Brain microvascular endothelial cell (primary cell): ENCODE results near the gene CLPTM1L.
"Not testable (repeated sequence)": the region's sequence is repeated elsewhere in the genome, so short reads cannot be mapped to it uniquely, and the experiment has no call there.

Experiments used
- DNase-seq: peaks from one replicate; pipeline ENCODE4 v3.0.0-alpha.2; 2020
- H3K27ac ChIP-seq: fragments of 250-450 bp; sonication (Bioruptor Pico); 2 replicates; pipeline ENCODE4 v1.5.1; 2020; ENCODE audit warnings: mild to moderate bottlenecking, moderate library complexity
- H3K27me3 ChIP-seq: fragments of 250-450 bp; sonication (Bioruptor Pico); replicated peaks from 2 replicates; pipeline ENCODE4 v1.5.1; 2020; ENCODE audit warnings: mild to moderate bottlenecking
- H3K36me3 ChIP-seq: fragments of 250-450 bp; sonication (Bioruptor Pico); replicated peaks from 2 replicates; pipeline ENCODE4 v1.5.1; 2020; ENCODE audit warnings: mild to moderate bottlenecking
- H3K4me3 ChIP-seq: 2 replicates; pipeline ENCODE4 v1.5.1; 2011; ENCODE audit warnings: low read depth, mild to moderate bottlenecking, control low read depth, low read length, moderate library complexity
- in situ Hi-C: cut with HindIII; loops from 2 replicates; pipeline ENCODE4 v1.10.0; 2017; ENCODE audit warnings: low sequenced_read_pairs, low pct_ligation_motif_present
- TF ChIP-seq, protein P1 (sequence below): IDR thresholded peaks from 2 replicates; pipeline ENCODE4 v1.5.1; 2011; ENCODE audit warnings: low read depth, mild to moderate bottlenecking, moderate library complexity, low read length, control low read depth, inconsistent platforms; ENCODE audit errors: missing control alignments

The CLPTM1L gene

DNA sequence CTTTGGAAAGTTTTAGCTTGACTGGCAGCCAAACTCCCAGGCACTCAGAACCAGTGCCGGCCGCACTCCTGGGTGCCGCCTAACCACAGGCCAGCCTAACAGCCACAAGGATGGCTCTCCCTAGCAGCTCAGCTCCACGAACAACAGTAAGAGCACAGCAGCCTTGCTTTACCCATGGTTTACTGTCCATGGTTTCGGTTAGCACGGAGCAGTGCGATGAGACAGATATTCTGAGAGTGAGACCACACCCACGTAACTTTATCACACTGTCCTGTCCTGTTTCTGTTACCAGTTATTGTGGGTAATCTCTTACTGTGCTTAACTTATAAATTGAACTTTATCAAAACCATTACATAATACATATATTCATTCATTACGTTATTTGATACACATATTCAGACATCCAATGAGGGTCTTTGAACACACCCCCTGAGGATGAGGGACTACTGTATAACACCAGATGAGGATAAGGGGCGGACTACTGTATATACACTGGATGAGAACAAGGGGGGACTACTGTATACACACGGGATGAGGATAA, 12.4 kb downstream of the CLPTM1L start:
- in situ Hi-C loops = no loop called here
- no peak overlapping the region for H3K4me3 ChIP-seq
- TF ChIP-seq, protein P1, sequence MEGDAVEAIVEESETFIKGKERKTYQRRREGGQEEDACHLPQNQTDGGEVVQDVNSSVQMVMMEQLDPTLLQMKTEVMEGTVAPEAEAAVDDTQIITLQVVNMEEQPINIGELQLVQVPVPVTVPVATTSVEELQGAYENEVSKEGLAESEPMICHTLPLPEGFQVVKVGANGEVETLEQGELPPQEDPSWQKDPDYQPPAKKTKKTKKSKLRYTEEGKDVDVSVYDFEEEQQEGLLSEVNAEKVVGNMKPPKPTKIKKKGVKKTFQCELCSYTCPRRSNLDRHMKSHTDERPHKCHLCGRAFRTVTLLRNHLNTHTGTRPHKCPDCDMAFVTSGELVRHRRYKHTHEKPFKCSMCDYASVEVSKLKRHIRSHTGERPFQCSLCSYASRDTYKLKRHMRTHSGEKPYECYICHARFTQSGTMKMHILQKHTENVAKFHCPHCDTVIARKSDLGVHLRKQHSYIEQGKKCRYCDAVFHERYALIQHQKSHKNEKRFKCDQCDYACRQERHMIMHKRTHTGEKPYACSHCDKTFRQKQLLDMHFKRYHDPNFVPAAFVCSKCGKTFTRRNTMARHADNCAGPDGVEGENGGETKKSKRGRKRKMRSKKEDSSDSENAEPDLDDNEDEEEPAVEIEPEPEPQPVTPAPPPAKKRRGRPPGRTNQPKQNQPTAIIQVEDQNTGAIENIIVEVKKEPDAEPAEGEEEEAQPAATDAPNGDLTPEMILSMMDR = no peak
- no peak overlapping the region for H3K27ac ChIP-seq
- DNase-seq = no peak
- no peaks in the 10 kb centered on the region for H3K27me3 ChIP-seq
- peaks cover 49% of the 10 kb centered on the region for H3K36me3 ChIP-seq

DNA sequence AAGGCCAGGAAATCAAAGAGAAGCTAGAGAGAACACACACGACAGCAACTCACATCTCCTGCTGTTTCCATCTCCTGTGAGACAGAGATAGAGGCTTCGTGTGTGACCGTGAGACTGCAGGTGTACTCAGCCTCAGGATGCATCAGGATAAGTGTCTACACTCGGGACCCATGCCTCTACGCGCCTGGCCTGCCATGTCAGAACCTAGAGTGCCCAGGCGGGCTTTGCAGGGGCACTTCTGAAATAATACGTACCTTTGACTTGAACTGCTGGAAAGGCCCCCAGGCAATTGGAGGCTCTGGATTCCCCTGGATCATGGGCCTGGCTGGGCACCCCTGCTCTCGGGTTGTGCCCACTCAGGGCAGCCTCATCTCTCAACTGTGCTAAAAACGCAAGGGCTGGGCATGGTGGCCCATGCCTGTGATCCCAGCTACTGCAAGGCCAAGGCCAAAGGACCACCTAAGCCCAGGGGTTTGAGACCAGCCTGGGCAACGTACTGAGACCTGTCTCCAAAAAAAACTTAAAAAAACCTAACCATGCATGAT, 13.0 kb downstream of the CLPTM1L start:
- Histone ChIP-seq H3K4me3 (no peak overlapping the region), H3K27ac (no peak overlapping the region), H3K36me3 (peaks cover 43% of the 10 kb centered on the region), H3K27me3 (no peaks in the 10 kb centered on the region)
- TF ChIP-seq, protein P1 = no peak
- no peak for DNase-seq
- in situ Hi-C loops = no loop called here

DNA sequence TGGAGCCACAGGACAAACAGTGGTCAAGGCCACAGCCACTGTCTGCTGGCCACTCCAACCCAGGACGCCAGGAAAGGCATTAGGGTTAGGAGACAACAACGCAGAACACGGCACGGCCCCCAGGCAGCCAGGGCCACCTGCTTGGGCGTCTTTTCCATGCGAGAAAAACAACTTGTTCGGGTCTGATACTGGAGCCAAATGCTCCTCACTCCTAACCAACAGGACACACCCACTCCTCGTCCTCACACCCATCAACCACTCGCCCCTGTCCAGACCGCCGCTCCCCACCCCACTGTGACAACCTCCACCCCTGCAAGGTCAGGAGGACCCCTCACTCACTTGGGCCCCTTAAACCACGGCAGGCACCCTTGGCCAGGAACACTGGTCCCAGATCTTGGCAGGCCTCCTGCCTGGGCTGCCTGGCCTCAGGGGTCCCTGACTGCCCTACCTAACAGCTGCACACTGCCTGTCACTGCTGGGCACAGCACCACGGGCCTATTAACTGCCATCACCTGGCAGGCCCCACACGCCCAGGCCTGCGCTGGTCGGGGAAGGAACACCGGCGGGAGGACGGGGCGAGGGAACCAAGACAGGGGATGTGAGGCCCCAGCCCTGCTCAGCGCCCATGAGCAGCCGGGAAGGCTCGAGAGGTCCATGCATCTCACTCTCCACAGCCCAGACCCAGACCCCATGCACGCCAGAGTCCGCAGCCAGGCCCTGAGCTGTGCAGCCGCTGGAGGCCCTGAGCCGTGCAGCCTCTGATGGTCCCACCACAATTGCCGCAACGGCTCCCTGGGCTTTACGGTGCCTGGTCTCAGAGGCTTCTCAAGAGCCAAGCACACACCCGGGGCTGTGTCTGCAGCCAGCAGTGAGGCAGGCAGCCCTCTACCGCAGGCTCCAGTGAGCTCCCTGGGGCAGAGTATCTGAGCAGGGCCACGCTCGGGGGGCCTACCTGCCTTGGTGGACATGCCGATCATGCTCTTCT, 13.8 kb downstream of the CLPTM1L start:
- in situ Hi-C loops = no loop called here

DNA sequence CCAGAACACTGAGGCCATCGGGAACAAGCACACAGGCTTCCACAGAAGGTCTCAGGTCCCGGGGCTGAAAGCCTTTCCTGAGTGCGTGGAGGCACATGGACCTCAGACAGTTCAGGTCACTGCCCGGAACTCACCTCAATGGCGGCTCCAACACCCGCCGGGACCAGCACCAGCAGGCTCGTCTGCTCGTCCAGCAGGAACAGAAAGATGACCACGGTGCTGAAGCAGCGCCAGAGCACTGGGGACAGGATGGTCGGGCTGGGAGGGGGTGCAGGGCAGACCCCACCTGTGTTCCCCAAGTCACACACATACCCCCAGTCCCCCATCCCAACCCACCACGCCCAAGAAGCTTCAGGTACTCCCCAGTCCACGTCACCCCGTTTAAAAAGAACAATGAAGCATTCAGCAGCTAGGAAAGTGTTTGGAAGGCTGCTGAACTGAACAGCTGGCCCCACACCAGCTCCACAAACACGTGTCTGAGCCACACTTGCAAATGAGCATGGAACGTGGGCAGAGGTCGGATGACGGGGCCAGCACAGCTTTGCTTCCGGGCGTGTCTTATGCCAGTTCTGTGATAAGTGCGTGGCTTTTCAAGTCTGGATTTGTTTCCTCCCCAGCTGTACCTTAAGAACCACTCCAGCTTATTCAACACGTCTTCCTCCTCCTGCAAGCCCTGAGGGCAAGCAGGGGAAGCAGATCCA, 14.6 kb downstream of the CLPTM1L start:
- TF ChIP-seq, protein P1 = no peak
- Histone ChIP-seq H3K4me3 (no peak overlapping the region), H3K27me3 (no peaks in the 10 kb centered on the region), H3K27ac (no peak overlapping the region), H3K36me3 (peaks cover 32% of the 10 kb centered on the region)
- in situ Hi-C loops = no loop called here
- no peak for DNase-seq

More for the DNA sequence above, 13.8 kb downstream of the CLPTM1L start:
- Histone ChIP-seq H3K4me3 (no peak overlapping the region), H3K27me3 (no peaks in the 10 kb centered on the region), H3K27ac (no peak overlapping the region), H3K36me3 (peaks cover 37% of the 10 kb centered on the region)
- TF ChIP-seq, protein P1 = no peak
- no peak for DNase-seq

DNA sequence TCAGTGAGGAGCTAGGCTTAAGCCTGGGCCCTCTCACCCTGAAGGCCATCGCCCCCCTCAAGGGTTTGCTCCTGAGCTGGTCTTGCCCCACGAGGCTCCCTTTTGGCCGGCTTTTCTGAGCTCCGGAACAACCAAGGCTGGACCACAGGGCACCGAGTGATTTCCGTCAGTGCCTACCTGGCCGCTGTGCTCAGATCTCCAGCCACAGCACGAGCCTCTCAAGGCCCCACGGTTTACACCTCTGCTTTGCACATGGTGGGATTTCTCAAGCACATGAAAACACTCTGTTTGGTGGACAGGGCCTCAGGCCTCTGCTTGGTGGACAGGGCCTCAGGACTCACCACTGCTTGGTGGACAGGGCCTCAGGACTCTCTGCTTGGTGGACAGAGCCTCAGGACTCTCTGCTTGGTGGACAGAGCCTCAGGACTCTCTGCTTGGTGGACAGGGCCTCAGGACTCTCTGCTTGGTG, 15.8 kb downstream of the CLPTM1L start:
- Histone ChIP-seq H3K4me3 (no peak overlapping the region), H3K27ac (no peak overlapping the region), H3K27me3 (no peaks in the 10 kb centered on the region), H3K36me3 (peaks cover 36% of the 10 kb centered on the region)
- DNase-seq = no peak
- in situ Hi-C loops = no loop called here
- TF ChIP-seq, protein P1 = no peak

DNA sequence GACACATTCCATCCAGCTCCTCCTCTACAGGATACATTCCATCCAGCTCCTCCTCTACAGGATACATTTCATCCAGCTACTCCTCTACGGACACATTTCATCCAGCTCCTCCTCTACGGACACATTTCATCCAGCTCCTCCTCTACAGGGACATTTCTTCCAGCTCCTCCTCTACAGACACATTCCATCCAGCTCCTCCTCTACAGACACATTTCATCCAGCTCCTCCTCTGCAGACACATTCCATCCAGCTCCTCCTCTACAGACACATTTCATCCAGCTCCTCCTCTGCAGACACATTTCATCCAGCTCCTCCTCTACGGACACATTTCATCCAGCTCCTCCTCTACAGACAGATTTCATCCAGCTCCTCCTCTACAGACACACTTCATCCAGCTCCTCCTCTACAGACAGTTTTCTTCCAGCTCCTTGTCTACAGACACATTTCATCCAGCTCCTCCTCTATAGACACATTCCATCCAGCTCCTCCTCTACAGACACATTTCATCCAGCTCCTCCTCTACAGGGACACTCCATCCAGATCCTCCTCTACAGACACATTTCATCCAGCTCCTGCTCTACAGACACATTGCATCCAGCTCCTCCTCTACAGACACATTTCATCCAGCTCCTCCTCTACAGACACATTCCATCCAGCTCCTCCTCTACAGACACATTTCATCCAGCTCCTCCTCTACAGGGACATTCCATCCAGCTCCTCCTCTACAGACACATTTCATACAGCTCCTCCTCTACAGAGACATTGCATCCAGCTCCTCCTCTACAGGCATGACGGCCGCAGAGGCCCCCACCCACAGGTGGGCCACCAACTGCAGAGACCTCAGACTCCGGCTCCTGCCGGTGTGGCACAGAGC, 16.4 kb downstream of the CLPTM1L start:
- H3K27me3 ChIP-seq, H3K4me3 ChIP-seq, in situ Hi-C loops, H3K27ac ChIP-seq, DNase-seq: not testable (repeated sequence)
- H3K36me3 ChIP-seq = peaks cover 38% of the 10 kb centered on the region

DNA sequence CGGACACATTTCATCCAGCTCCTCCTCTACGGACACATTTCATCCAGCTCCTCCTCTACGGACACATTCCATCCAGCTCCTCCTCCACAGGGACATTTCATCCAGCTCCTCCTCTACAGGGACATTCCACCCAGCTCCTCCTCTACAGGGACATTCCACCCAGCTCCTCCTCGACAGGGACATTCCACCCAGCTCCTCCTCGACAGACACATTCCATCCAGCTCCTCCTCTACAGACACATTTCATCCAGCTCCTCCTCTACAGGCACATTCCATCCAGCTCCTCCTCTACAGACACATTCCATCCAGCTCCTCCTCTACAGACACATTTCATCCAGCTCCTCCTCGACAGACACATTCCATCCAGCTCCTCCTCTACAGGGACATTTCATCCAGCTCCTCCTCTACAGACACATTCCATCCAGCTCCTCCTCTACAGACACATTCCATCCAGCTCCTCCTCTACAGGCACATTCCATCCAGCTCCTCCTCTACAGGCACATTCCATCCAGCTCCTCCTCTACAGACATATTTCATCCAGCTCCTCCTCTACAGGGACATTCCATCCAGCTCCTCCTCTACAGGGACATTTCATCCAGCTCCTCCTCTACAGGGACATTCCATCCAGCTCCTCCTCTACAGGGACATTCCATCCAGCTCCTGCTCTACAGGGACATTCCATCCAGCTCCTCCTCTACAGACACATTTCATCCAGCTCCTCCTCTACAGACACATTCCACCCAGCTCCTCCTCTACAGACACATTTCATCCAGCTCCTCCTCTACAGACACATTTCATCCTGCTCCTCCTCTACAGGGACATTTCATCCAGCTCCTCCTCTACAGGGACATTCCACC, 17.8 kb downstream of the CLPTM1L start:
- Histone ChIP-seq H3K27ac (peak overlapping the region; percentile 37), H3K36me3 (peaks cover 46% of the 10 kb centered on the region)
- H3K4me3 ChIP-seq, in situ Hi-C loops, H3K27me3 ChIP-seq: not testable (repeated sequence)
- peak; percentile 70 for DNase-seq
